Activated CD4-positive, alpha-beta T cell treated with anti-CD3 and anti-CD28 coated beads, Interleukin-2, amount 10 ng/mL, durations not matched to agents 24 days and 14 days (primary cell): ENCODE results near the gene GAB2. TPM values are rescaled to one million over a fixed set of nuclear protein-coding genes. Genes with fewer than 3 reads are reported as not detected.
"Not testable (repeated sequence)": the region's sequence is repeated elsewhere in the genome, so short reads cannot be mapped to it uniquely, and the experiment has no call there.

Source experiments
- DNase-seq: peaks from one replicate; pipeline ENCODE4 v3.0.0; 2022
- H3K27ac Mint-ChIP-seq: one replicate; pipeline ENCODE4 v1.8.0; 2022; ENCODE audit warnings: mild to moderate bottlenecking, mixed read lengths
- H3K27me3 Mint-ChIP-seq: one replicate; pipeline ENCODE4 v1.8.0; 2022; ENCODE audit warnings: mixed read lengths
- H3K36me3 Mint-ChIP-seq: one replicate; pipeline ENCODE4 v1.8.0; 2022; ENCODE audit warnings: low read depth, mild to moderate bottlenecking, mixed read lengths
- H3K4me1 Mint-ChIP-seq: one replicate; pipeline ENCODE4 v1.8.0; 2021; ENCODE audit warnings: mixed read lengths
- H3K4me3 Mint-ChIP-seq: one replicate; pipeline ENCODE4 v1.8.0; 2022; ENCODE audit warnings: mild to moderate bottlenecking, moderate library complexity, mixed read lengths
- H3K9me3 Mint-ChIP-seq: one replicate; pipeline ENCODE4 v1.8.0; 2021; ENCODE audit warnings: mixed read lengths
- intact Hi-C: fragments of 100-400 bp; cut with micrococcal nuclease; formaldehyde crosslinking; loops from one replicate; pipeline ENCODE4 v1.15.1; 2023
- total RNA-seq: library from RNA; stranded (reverse); gene quantifications from 2 replicates; pipeline ENCODE4 v1.2.3, GENCODE V29; 2022

GAB2 gene
- total RNA-seq, 1 donor from 2014 or later: 16.1 TPM

GRCh38 chr11:78291503-78292108 is 126.0 kb downstream of the GAB2 start:
- Mint-ChIP-seq H3K27me3 (no peaks in the 10 kb centered on the region), H3K9me3 (peaks cover 28% of the 10 kb centered on the region), H3K36me3 (peaks cover 47% of the 10 kb centered on the region), H3K27ac (peak overlapping the region; percentile 86), H3K4me3 (peak overlapping the region; percentile 49), H3K4me1 (peaks cover 49% of the 10 kb centered on the region)
- intact Hi-C loops: loop anchor here (1.0 to 5.0 kb wide), 7 partner anchors 21 to 271 kb away; partner anchors contain the start of genes GAB2, KCTD21 and USP35
- DNase-seq: peak; percentile 83

GRCh38 chr11:78290293-78291176 is 127.1 kb downstream of the GAB2 start:
- intact Hi-C loops: loop anchor here (1.0 to 5.0 kb wide), 4 partner anchors 64 to 272 kb away; partner anchors contain the start of genes KCTD21 and USP35
- DNase-seq: peak; percentile 85
- H3K27ac Mint-ChIP-seq: peak overlapping the region; percentile 84
- H3K36me3 Mint-ChIP-seq: peaks cover 44% of the 10 kb centered on the region
- peak overlapping the region; percentile 72 for H3K4me3 Mint-ChIP-seq
- no peaks in the 10 kb centered on the region for H3K27me3 Mint-ChIP-seq
- peaks cover 50% of the 10 kb centered on the region for H3K4me1 Mint-ChIP-seq
- H3K9me3 Mint-ChIP-seq: peaks cover 26% of the 10 kb centered on the region

GRCh38 chr11:78289552-78290292 is 127.9 kb downstream of the GAB2 start:
- DNase-seq: no peak
- peak overlapping the region; percentile 72 for H3K4me3 Mint-ChIP-seq
- peaks cover 40% of the 10 kb centered on the region for H3K36me3 Mint-ChIP-seq
- H3K27me3 Mint-ChIP-seq: no peaks in the 10 kb centered on the region
- H3K4me1 Mint-ChIP-seq: peaks cover 47% of the 10 kb centered on the region
- peak overlapping the region; percentile 84 for H3K27ac Mint-ChIP-seq
- H3K9me3 Mint-ChIP-seq: peaks cover 21% of the 10 kb centered on the region
- intact Hi-C loops: loop anchor here (2.0 to 5.0 kb wide), 3 partner anchors 63 to 273 kb away; partner anchors contain the start of genes KCTD21 and USP35

DNA sequence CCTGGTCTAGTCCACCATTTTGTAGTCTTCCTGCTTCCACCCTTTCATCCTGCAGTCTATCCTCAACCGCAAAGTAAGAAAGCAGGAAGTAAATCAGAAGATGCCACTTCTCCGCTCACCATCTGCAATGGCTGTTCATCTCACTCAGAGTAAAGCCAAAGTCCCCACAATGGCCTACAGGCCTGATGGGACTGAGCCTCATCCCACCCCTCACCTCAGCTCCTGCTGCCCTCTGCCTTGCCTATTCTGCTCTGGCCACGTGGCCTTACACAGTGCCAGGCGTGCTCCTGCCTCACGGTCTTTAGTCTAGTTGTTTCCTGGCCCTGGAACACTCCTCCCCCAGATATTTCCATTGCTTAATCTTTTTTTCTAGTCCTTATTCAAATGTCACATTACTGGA is 133.4 kb downstream of the GAB2 start:
- Mint-ChIP-seq H3K4me3 (no peak overlapping the region), H3K4me1 (peaks cover 16% of the 10 kb centered on the region), H3K9me3 (no peaks in the 10 kb centered on the region), H3K27me3 (no peaks in the 10 kb centered on the region), H3K36me3 (peaks cover 18% of the 10 kb centered on the region), H3K27ac (no peak overlapping the region)
- DNase-seq: no peak
- intact Hi-C loops: no loop called here

DNA sequence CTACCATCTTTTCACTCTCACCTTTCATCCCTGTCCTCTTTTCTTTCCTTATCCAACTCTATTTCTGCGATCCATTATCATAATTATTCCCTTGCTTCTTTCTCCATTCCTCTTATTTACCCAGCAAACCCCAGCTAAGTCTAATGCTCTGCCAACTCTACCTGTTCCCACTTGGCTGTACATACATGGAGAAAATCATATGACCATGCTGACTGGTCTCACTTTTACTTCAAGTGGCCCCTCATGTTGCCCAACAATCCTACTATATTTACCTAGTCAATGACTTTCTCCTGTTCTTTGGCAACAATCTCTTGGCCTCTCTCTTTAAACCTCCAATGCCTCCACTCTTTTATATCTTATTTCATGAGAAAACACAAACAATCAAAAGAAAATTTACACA is 134.8 kb downstream of the GAB2 start:
- intact Hi-C loops: no loop called here
- Mint-ChIP-seq H3K4me1 (peaks cover 14% of the 10 kb centered on the region), H3K9me3 (no peaks in the 10 kb centered on the region), H3K36me3 (peaks cover 15% of the 10 kb centered on the region), H3K27me3 (no peaks in the 10 kb centered on the region), H3K27ac (no peak overlapping the region), H3K4me3 (no peak overlapping the region)
- DNase-seq: no peak

DNA sequence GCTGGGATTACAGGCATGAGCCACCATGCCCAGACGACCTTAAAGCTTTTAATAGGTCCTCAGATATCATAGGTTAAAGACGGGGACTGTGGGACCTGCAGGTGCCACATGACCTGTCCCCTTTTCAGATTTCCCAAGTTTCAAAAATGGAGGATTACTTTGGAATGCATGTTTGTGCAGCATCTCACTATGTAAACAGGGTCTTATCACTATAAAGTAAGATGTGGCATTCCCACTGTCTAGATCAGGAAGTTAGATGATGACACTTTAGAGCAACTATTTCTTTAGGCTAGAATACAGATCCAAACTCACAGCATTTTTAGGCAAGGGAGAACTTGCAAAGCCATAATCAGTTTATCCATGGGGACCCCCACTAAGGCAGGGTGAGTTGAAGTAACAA is 136.1 kb downstream of the GAB2 start:
- intact Hi-C loops: no loop called here
- H3K4me1 Mint-ChIP-seq: peaks cover 17% of the 10 kb centered on the region
- no peaks in the 10 kb centered on the region for H3K9me3 Mint-ChIP-seq
- H3K36me3 Mint-ChIP-seq: peaks cover 18% of the 10 kb centered on the region
- H3K27ac Mint-ChIP-seq: no peak overlapping the region
- H3K27me3 Mint-ChIP-seq: no peaks in the 10 kb centered on the region
- DNase-seq: no peak
- no peak overlapping the region for H3K4me3 Mint-ChIP-seq

- no peaks in the 10 kb centered on the region for H3K27me3 Mint-ChIP-seq
- intact Hi-C loops: no loop called here
- H3K27ac Mint-ChIP-seq: no peak overlapping the region
- no peak for DNase-seq
- H3K4me3 Mint-ChIP-seq: no peak overlapping the region
- peaks cover 39% of the 10 kb centered on the region for H3K36me3 Mint-ChIP-seq
- peaks cover 15% of the 10 kb centered on the region for H3K9me3 Mint-ChIP-seq
- peaks cover 11% of the 10 kb centered on the region for H3K4me1 Mint-ChIP-seq
Observed at GRCh38 chr11:78277314-78277994, 140.2 kb downstream of the GAB2 start.

- intact Hi-C loops: no loop called here
- peaks cover 21% of the 10 kb centered on the region for H3K9me3 Mint-ChIP-seq
- H3K36me3 Mint-ChIP-seq: peaks cover 51% of the 10 kb centered on the region
- no peak for DNase-seq
- H3K27me3 Mint-ChIP-seq: no peaks in the 10 kb centered on the region
- peaks cover 5% of the 10 kb centered on the region for H3K4me1 Mint-ChIP-seq
- no peak overlapping the region for H3K4me3 Mint-ChIP-seq
- no peak overlapping the region for H3K27ac Mint-ChIP-seq
Observed at GRCh38 chr11:78276311-78276710, 141.3 kb downstream of the GAB2 start.

- no peaks in the 10 kb centered on the region for H3K27me3 Mint-ChIP-seq
Observed at GRCh38 chr11:78274739-78275138, 142.9 kb downstream of the GAB2 start.

DNA sequence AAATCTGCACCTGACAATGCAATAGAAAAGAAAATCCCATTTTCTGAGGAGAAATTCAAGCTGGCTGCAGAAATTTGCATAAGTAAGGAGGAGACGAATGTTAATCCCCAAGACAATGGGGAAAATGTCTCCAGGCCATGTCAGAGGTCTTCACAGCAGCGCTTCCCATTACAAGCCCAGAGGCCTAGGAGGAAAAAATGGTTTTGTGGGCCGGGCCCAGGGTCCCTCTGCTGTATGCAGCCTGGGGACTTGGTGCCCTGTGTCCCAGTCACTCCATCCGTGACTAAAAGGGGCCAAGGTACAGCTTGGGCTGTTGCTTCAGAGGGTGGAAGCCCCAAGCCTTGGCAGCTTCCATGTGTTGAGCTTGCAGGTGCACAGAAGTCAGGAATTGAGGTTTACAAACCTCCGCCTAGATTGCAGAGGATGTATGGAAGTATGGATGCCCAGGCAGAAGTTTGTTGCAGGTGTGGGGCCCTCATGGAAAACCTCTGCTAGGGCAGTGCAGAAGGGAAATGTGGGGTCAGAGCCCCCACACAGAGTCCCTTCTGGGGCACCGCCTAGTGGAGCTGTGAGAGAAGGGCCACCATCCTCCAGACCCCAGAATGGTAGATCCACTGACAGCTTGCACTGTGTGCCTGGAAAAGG is 144.9 kb downstream of the GAB2 start:
- peaks cover 51% of the 10 kb centered on the region for H3K36me3 Mint-ChIP-seq
- H3K4me1 Mint-ChIP-seq: not testable (repeated sequence)

More at GRCh38 chr11:78274739-78275138, 142.9 kb downstream of the GAB2 start:
- H3K9me3 Mint-ChIP-seq: peaks cover 21% of the 10 kb centered on the region
- no peak overlapping the region for H3K4me3 Mint-ChIP-seq
- no peak for DNase-seq
- H3K27ac Mint-ChIP-seq: no peak overlapping the region
- intact Hi-C loops: no loop called here
- peaks cover 3% of the 10 kb centered on the region for H3K4me1 Mint-ChIP-seq
- peaks cover 50% of the 10 kb centered on the region for H3K36me3 Mint-ChIP-seq

GRCh38 chr11:78271801-78272200 is 145.8 kb downstream of the GAB2 start:
- H3K36me3 Mint-ChIP-seq: peaks cover 51% of the 10 kb centered on the region
- intact Hi-C loops, H3K4me1 Mint-ChIP-seq, DNase-seq, H3K27ac Mint-ChIP-seq, H3K27me3 Mint-ChIP-seq, H3K4me3 Mint-ChIP-seq: not testable (repeated sequence)
- peaks cover 21% of the 10 kb centered on the region for H3K9me3 Mint-ChIP-seq

More for the DNA sequence above, 144.9 kb downstream of the GAB2 start:
- peaks cover 21% of the 10 kb centered on the region for H3K9me3 Mint-ChIP-seq
- H3K27me3 Mint-ChIP-seq, intact Hi-C loops, H3K27ac Mint-ChIP-seq, H3K4me3 Mint-ChIP-seq, DNase-seq: not testable (repeated sequence)

- Mint-ChIP-seq H3K36me3 (peaks cover 56% of the 10 kb centered on the region), H3K27me3 (no peaks in the 10 kb centered on the region), H3K4me3 (no peak overlapping the region), H3K9me3 (peaks cover 21% of the 10 kb centered on the region), H3K27ac (no peak overlapping the region), H3K4me1 (peaks cover 10% of the 10 kb centered on the region)
- intact Hi-C loops: no loop called here
- DNase-seq: no peak
Observed at GRCh38 chr11:78270971-78271370, 146.6 kb downstream of the GAB2 start.

DNA sequence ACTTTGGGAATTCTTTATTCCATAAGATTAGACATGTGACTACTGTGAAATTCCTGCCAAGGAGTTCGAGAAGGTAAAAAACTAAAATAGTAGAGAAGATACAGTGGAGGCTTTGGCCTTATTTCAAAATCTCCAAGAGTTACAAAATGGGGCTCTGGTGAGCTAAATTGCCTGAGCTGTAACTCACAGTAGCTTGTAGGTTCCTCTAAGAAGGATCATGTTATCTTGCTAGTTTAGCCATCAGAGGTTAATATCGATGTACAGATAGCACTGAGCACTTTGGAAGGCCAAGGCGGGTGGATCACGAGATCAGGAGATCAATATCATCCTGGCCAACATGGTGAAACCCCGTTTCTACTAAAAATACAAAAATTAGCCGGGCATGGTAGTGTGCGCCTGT is 147.8 kb downstream of the GAB2 start:
- Mint-ChIP-seq H3K27me3 (no peaks in the 10 kb centered on the region), H3K4me3 (no peak overlapping the region), H3K27ac (no peak overlapping the region), H3K9me3 (peaks cover 21% of the 10 kb centered on the region), H3K36me3 (peaks cover 52% of the 10 kb centered on the region), H3K4me1 (peaks cover 13% of the 10 kb centered on the region)
- intact Hi-C loops: no loop called here
- DNase-seq: no peak
